ENCODE data around the gene GAS2.

DNA sequence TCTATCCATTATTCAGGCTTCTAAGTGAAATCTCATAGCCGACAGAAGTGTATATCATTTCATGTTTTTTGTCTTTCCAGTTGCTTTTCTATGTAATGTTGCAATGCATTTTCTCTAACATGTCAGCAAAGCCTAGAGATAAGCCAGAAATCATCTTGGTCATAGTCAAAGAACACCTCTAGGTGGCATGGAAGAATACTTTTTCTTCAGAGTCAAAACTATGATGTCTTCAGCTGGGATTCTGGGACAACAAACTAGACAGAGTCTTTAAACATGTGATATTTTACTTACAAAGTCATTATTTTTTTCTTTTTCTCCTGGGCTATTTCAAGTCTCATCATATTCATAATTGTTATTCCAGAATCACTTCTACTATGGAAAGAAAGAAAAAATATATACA lies 4.4 kb downstream of the GAS2 start:
- TF ChIP-seq FOXK2 (IDR thresholded peaks at IDR 0.05), result no peak
- TF ChIP-seq ELF4 (IDR thresholded peaks at IDR 0.05), result no peak
- no peak for TF ChIP-seq BHLHE40 (IDR thresholded peaks at IDR 0.05; ENCODE audit: borderline replicate concordance)
- no peak for TF ChIP-seq SP1 (IDR thresholded peaks at IDR 0.05)
- no peak for TF ChIP-seq FOXM1 (IDR thresholded peaks at IDR 0.05; ENCODE audit: borderline replicate concordance)
- TF ChIP-seq FOXA1 (IDR thresholded peaks at IDR 0.05), result no peak
- no peak for TF ChIP-seq HDGF (IDR thresholded peaks at IDR 0.05; ENCODE audit: borderline replicate concordance)
- TF ChIP-seq ZNF384 (IDR thresholded peaks at IDR 0.05), result no peak

All from HEK293T (cell line).